Testis (tissue), 2 donors: Measurements from ENCODE around the gene GPD2.

Experiments
- POLR2A ChIP-seq: fragments of 450-650 bp; IDR thresholded peaks from one replicate; pipeline ENCODE4 v1.6.1; 2017; ENCODE audit warnings: antibody characterized with exemption, mild to moderate bottlenecking, moderate library complexity
- TF ChIP-seq, protein P1 (sequence below), 3 experiments: fragments of 450-650 bp in 2 of 3; fragments of 200-600 bp in 1 of 3; sonication (generic) in 1 of 3; IDR thresholded peaks; one replicate each; pipeline ENCODE4 v1.5.1; 2016 to 2019; ENCODE audit warnings: antibody characterized with exemption in 3 of 3, mild to moderate bottlenecking in 2 of 3, moderate library complexity in 1 of 3

DNA sequence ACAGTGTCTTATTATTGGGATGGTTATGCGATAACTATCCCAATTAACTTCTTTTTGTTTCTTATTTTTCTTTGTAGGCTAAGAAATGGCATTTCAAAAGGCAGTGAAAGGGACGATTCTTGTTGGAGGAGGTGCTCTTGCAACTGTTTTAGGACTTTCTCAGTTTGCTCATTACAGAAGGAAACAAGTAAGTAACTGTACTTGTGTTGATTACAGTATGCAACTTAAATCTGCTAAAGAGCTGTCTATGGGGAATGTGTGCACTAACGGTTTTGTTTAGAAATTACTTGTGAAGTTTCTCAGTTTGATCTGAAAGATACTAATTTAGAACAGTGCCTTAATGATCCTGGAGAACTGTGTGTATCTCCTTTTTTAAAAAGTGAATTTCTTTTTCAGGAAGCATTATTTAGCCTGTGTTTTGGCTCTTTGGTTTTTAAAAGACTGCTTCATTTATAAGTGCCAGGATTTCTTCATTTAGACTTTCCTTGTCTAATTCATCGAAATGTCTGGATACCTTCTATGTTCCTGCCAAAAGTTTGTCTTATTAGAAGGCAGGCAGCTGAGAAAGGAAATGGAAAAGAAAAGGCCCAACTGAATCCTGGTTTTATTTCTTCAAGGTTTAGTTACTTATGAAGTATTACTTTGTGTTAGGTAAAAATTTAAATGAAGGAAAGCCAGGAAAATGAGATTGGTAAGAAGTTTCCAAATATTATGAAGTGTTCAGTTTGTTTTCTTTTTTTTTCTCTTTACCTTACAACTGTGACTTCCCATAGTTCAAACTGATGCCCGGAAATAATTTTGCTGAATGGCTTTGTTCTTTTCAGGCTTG, 40.1 kb downstream of the GPD2 start:
- TF ChIP-seq POLR2A: no peak
- TF ChIP-seq, protein P1, sequence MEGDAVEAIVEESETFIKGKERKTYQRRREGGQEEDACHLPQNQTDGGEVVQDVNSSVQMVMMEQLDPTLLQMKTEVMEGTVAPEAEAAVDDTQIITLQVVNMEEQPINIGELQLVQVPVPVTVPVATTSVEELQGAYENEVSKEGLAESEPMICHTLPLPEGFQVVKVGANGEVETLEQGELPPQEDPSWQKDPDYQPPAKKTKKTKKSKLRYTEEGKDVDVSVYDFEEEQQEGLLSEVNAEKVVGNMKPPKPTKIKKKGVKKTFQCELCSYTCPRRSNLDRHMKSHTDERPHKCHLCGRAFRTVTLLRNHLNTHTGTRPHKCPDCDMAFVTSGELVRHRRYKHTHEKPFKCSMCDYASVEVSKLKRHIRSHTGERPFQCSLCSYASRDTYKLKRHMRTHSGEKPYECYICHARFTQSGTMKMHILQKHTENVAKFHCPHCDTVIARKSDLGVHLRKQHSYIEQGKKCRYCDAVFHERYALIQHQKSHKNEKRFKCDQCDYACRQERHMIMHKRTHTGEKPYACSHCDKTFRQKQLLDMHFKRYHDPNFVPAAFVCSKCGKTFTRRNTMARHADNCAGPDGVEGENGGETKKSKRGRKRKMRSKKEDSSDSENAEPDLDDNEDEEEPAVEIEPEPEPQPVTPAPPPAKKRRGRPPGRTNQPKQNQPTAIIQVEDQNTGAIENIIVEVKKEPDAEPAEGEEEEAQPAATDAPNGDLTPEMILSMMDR (IDR thresholded peaks at IDR 0.05): no peak
